Measurements from ENCODE around the gene LAMP2. TPM values are rescaled to one million over a fixed set of nuclear protein-coding genes. Genes with fewer than 3 reads are reported as not detected.

Gene LAMP2
- polyA plus RNA-seq, 4 donors, result 127 to 161 (median 148) TPM

Other genes starting within 250 kb of the LAMP2 start
- 10 to 100 TPM; 22.4 to 27.5 (median 25.5) TPM for gene ZBTB33, start 218.5 kb downstream of the LAMP2 start, polyA plus RNA-seq (ENCODE audit: insufficient read length in 4 of 4)
- under 1 TPM; 0.25 to 0.95 (median 0.52) TPM for gene TMEM255A, start 157.8 kb downstream of the LAMP2 start, polyA plus RNA-seq (ENCODE audit: insufficient read length in 4 of 4)
- under 1 TPM in 3 of 4 donors, not detected in 1; 0.04 to 0.06 (median 0.04) TPM for gene ATP1B4, start 107.2 kb downstream of the LAMP2 start, polyA plus RNA-seq (ENCODE audit: insufficient read length in 4 of 4)
- 10 to 100 TPM; 64.0 to 76.2 (median 69.1) TPM for gene CUL4B, start 91.7 kb upstream of the LAMP2 start, polyA plus RNA-seq (ENCODE audit: insufficient read length in 4 of 4)
- gene MCTS1, start 134.8 kb upstream of the LAMP2 start, polyA plus RNA-seq (ENCODE audit: insufficient read length in 4 of 4), result 10 to 100 TPM; 48.4 to 62.2 (median 53.8) TPM
- 10 to 100 TPM; 28.6 to 35.4 (median 31.5) TPM for gene C1GALT1C1, start 160.8 kb upstream of the LAMP2 start, polyA plus RNA-seq (ENCODE audit: insufficient read length in 4 of 4)